ENCODE results near the gene SGCE. TPM values are rescaled to one million over a fixed set of nuclear protein-coding genes. Genes with fewer than 3 reads are reported as not detected.

Gene SGCE
- total RNA-seq, 4 donors from 2014 or later, result 3.7 to 14.9 (median 11.4) TPM

GRCh38 chr7:94591176-94591575, 64.8 kb downstream of the SGCE start:
- H3K4me1 ChIP-seq, result no peaks in the 10 kb centered on the region
- no peaks in the 10 kb centered on the region for H3K27me3 ChIP-seq
- no peak overlapping the region for H3K4me3 ChIP-seq
- peak in 1 of 3 donors; percentile 20 for DNase-seq
- H3K9me3 ChIP-seq, result no peaks in the 10 kb centered on the region
- H3K27ac ChIP-seq, result no peak overlapping the region
- no peaks in the 10 kb centered on the region for H3K36me3 ChIP-seq
- TF ChIP-seq CTCF (IDR thresholded peaks at IDR 0.05) (no peak), POLR2A (IDR thresholded peaks at IDR 0.05) (no peak)

- TF ChIP-seq POLR2A (IDR thresholded peaks at IDR 0.05) (no peak), CTCF (IDR thresholded peaks at IDR 0.05) (no peak)
- no peaks in the 10 kb centered on the region for H3K9me3 ChIP-seq
- H3K4me3 ChIP-seq, result no peak overlapping the region
- DNase-seq, result no peak
- no peaks in the 10 kb centered on the region for H3K27me3 ChIP-seq
- no peaks in the 10 kb centered on the region for H3K36me3 ChIP-seq
- no peaks in the 10 kb centered on the region for H3K4me1 ChIP-seq
- no peak overlapping the region for H3K27ac ChIP-seq
Observed at GRCh38 chr7:94590526-94591162, 65.3 kb downstream of the SGCE start.

DNA sequence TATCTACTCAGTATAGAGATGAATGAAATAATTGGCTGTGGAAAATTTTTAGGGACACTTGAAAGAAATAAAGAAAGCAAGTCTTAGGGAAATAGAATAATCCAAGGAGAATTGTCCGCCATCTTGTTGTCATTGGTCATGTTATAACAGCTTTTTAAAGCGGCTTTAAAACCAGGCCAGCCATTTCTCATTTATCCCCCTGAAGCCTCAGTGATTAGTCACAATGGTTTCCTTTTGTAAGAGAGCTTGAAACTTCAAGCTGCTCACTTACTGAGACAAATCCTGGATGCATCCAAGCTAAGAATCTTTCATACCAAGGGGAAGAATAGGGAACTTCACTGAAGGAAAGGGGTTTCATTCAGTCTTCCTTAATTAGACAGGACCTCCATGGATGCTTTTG, 67.9 kb downstream of the SGCE start:
- no peaks in the 10 kb centered on the region for H3K9me3 ChIP-seq
- H3K27me3 ChIP-seq, result no peaks in the 10 kb centered on the region
- no peaks in the 10 kb centered on the region for H3K4me1 ChIP-seq
- H3K4me3 ChIP-seq, result no peak overlapping the region
- no peak for DNase-seq
- H3K36me3 ChIP-seq, result no peaks in the 10 kb centered on the region
- H3K27ac ChIP-seq, result no peak overlapping the region
- no peak for TF ChIP-seq CTCF (IDR thresholded peaks at IDR 0.05)
- TF ChIP-seq POLR2A (IDR thresholded peaks at IDR 0.05), result no peak

GRCh38 chr7:94584113-94584512, 71.8 kb downstream of the SGCE start:
- Histone ChIP-seq H3K27ac (no peak overlapping the region), H3K27me3 (no peaks in the 10 kb centered on the region), H3K4me3 (no peak overlapping the region), H3K36me3 (no peaks in the 10 kb centered on the region), H3K9me3 (no peaks in the 10 kb centered on the region), H3K4me1 (no peaks in the 10 kb centered on the region)
- DNase-seq, result no peak
- no peak for TF ChIP-seq POLR2A (IDR thresholded peaks at IDR 0.05)
- TF ChIP-seq CTCF (IDR thresholded peaks at IDR 0.05), result no peak

DNA sequence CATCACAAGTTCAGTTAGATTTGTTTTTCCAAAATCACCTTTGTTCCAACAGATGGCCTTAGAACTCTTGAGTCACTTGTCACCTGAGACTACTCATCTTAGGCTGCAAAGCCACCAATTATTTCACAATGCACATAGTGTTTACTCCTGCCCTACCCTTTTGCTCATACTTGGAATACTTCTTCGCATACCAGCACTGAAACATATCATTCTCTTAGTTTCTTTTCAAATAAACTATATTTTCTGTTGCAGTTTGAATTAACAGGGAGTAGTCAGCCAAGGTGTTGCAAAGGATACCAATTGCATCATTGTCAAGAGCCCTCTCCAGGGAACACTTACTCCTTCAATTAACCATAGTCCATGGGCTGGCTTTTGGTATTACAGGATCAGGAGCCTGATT, 75.3 kb downstream of the SGCE start:
- Histone ChIP-seq H3K27ac (no peak overlapping the region), H3K27me3 (no peaks in the 10 kb centered on the region), H3K4me1 (no peaks in the 10 kb centered on the region), H3K4me3 (no peak overlapping the region), H3K9me3 (no peaks in the 10 kb centered on the region), H3K36me3 (no peaks in the 10 kb centered on the region)
- TF ChIP-seq CTCF (IDR thresholded peaks at IDR 0.05), result no peak
- no peak for TF ChIP-seq POLR2A (IDR thresholded peaks at IDR 0.05)
- DNase-seq, result no peak

GRCh38 chr7:94579470-94579869, 76.5 kb downstream of the SGCE start:
- Histone ChIP-seq H3K4me3 (no peak overlapping the region), H3K27ac (no peak overlapping the region), H3K4me1 (no peaks in the 10 kb centered on the region), H3K9me3 (peaks cover 0 to 4% (median 2%) of the 10 kb centered on the region in 4 donors), H3K36me3 (no peaks in the 10 kb centered on the region), H3K27me3 (no peaks in the 10 kb centered on the region)
- TF ChIP-seq POLR2A (IDR thresholded peaks at IDR 0.05) (no peak), CTCF (IDR thresholded peaks at IDR 0.05) (no peak)
- no peak for DNase-seq
